Parathyroid adenoma (tissue), 2 donors: ENCODE data around the gene LASP1.

Experiments
- H2AFZ ChIP-seq: fragments of 300-600 bp; sonication (generic); one replicate; pipeline ENCODE4 v1.7.0; 2017; ENCODE audit warnings: antibody characterized with exemption, mild to moderate bottlenecking
- H3K27ac ChIP-seq: fragments of 300-600 bp; sonication (generic); one replicate; pipeline ENCODE4 v1.7.0; 2017
- H3K27me3 ChIP-seq: fragments of 300-600 bp; sonication (generic); one replicate; pipeline ENCODE4 v1.7.0; 2017; ENCODE audit warnings: low read length; ENCODE audit not compliant: control insufficient read depth, insufficient read depth
- H3K36me3 ChIP-seq: fragments of 300-600 bp; sonication (generic); one replicate; pipeline ENCODE4 v1.7.0; 2017; ENCODE audit warnings: low read length; ENCODE audit not compliant: control insufficient read depth, insufficient read depth
- H3K4me1 ChIP-seq: fragments of 300-600 bp; sonication (generic); one replicate; pipeline ENCODE4 v1.7.0; 2017; ENCODE audit warnings: control low read depth
- H3K4me2 ChIP-seq: fragments of 300-600 bp; sonication (generic); one replicate; pipeline ENCODE4 v1.7.0; 2017; ENCODE audit warnings: low read length
- H3K4me3 ChIP-seq: fragments of 300-600 bp; sonication (generic); one replicate; pipeline ENCODE4 v1.7.0; 2017; ENCODE audit warnings: low read depth, low read length
- H3K79me2 ChIP-seq: fragments of 300-600 bp; sonication (generic); one replicate; pipeline ENCODE4 v1.7.0; 2017; ENCODE audit warnings: control low read depth
- H3K9ac ChIP-seq: fragments of 300-600 bp; sonication (generic); one replicate; pipeline ENCODE4 v1.7.0; 2017; ENCODE audit warnings: mild to moderate bottlenecking
- H3K9me3 ChIP-seq: fragments of 300-600 bp; sonication (generic); one replicate; pipeline ENCODE4 v1.7.0; 2017; ENCODE audit warnings: low read length; ENCODE audit not compliant: control insufficient read depth
- TF ChIP-seq, protein P1 (sequence below): fragments of 300-600 bp; sonication (generic); IDR thresholded peaks from one replicate; pipeline ENCODE4 v1.7.0; 2017; ENCODE audit warnings: antibody characterized with exemption, mild to moderate bottlenecking
- donor health status: primary hyperparathyroidism.

The LASP1 gene

DNA sequence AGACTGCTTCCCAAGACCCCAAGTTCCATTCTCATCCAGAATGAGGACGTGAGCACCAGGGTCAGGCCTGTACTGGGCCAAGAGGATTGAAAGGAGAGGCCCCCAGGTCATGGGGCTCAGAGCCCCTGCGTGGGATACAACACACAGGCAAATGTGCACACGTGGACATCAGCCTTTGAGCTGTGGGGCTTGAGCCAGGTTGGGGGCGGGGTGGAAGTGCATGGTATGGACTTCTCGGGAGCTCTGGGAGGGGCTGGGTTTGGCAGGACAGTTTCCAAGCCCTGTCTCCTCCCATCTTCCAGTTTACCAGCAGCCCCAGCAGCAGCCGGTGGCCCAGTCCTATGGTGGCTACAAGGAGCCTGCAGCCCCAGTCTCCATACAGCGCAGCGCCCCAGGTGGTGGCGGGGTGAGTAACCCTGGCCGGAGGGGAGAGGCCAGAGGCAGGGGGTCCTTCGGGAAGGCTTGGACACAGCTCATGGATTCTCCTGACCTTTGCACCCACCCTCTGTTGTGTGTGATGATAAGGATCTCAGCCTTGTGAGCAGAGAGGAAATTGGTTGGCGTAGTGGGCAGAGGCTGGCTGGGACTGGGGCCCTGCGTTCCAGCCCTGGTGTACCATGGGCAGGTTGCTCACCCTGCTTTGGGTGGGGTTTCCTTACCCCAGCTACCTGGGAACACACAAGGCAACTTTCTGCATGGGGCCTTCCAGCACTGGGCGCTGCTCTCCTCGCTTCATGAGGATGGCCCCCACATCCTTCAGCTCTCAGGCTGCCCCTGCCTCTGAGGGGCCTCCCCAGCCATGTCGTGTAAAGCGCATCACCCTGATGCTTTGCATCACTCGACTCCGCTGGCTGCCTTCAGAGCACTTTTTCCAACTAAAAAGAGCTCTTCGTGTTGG, 45.1 kb downstream of the LASP1 start:
- Histone ChIP-seq H2AFZ (no peak overlapping the region), H3K27ac (no peak overlapping the region), H3K4me2 (no peak overlapping the region), H3K36me3 (no peaks in the 10 kb centered on the region), H3K4me3 (no peak overlapping the region), H3K9me3 (no peaks in the 10 kb centered on the region), H3K27me3 (no peaks in the 10 kb centered on the region), H3K4me1 (peaks cover 7% of the 10 kb centered on the region), H3K9ac (no peak overlapping the region), H3K79me2 (peaks cover 3% of the 10 kb centered on the region)
- TF ChIP-seq, protein P1, sequence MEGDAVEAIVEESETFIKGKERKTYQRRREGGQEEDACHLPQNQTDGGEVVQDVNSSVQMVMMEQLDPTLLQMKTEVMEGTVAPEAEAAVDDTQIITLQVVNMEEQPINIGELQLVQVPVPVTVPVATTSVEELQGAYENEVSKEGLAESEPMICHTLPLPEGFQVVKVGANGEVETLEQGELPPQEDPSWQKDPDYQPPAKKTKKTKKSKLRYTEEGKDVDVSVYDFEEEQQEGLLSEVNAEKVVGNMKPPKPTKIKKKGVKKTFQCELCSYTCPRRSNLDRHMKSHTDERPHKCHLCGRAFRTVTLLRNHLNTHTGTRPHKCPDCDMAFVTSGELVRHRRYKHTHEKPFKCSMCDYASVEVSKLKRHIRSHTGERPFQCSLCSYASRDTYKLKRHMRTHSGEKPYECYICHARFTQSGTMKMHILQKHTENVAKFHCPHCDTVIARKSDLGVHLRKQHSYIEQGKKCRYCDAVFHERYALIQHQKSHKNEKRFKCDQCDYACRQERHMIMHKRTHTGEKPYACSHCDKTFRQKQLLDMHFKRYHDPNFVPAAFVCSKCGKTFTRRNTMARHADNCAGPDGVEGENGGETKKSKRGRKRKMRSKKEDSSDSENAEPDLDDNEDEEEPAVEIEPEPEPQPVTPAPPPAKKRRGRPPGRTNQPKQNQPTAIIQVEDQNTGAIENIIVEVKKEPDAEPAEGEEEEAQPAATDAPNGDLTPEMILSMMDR: no peak

DNA sequence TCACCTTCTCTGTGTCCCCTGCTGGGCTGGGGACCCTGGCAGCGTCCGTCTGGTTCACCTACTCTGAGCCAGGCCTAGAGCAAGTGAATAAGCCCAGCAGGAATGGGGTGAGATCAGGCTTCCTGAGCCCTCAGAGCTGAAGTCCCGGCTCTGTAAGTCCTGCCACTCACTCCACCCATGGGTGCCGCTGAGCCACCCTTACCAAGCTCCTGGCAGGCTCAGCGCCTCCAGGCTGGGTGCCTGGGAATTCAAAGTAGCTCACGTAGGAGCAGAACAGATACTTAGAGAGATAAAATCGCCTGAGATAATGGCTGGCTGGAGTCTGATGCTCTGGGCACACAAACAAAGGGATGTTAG, 45.8 kb downstream of the LASP1 start:
- H3K4me2 ChIP-seq: no peak overlapping the region
- H2AFZ ChIP-seq: no peak overlapping the region
- H3K27ac ChIP-seq: no peak overlapping the region
- peaks cover 7% of the 10 kb centered on the region for H3K4me1 ChIP-seq
- no peaks in the 10 kb centered on the region for H3K36me3 ChIP-seq
- no peak overlapping the region for H3K9ac ChIP-seq
- no peaks in the 10 kb centered on the region for H3K27me3 ChIP-seq
- TF ChIP-seq, protein P1: no peak
- H3K4me3 ChIP-seq: no peak overlapping the region
- no peaks in the 10 kb centered on the region for H3K9me3 ChIP-seq
- H3K79me2 ChIP-seq: peaks cover 3% of the 10 kb centered on the region

DNA sequence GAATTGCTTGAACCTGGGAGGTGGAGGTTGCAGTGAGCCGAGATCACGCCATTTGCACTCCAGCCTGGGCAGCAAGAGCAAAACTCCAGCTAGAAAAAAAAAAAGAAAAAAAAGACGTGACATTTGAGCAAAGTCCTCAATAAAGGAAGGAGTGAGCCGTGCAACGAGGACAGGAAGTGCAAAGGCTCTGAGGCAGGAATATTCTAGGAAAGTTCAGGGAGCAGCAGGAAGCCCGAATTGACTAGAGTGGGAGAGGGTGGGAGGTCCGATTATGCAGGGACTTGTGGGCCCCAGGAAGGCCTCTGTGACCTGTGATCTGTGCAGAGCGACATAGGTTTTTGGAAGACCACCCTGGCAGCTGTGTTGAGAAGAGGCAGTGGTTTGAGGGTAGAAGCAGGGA, 46.9 kb downstream of the LASP1 start:
- Histone ChIP-seq H3K9me3 (no peaks in the 10 kb centered on the region), H3K4me2 (no peak overlapping the region), H3K4me3 (no peak overlapping the region), H3K27me3 (no peaks in the 10 kb centered on the region), H3K36me3 (no peaks in the 10 kb centered on the region), H2AFZ (no peak overlapping the region), H3K9ac (no peak overlapping the region), H3K27ac (no peak overlapping the region), H3K4me1 (peaks cover 7% of the 10 kb centered on the region), H3K79me2 (no peaks in the 10 kb centered on the region)
- TF ChIP-seq, protein P1: no peak

DNA sequence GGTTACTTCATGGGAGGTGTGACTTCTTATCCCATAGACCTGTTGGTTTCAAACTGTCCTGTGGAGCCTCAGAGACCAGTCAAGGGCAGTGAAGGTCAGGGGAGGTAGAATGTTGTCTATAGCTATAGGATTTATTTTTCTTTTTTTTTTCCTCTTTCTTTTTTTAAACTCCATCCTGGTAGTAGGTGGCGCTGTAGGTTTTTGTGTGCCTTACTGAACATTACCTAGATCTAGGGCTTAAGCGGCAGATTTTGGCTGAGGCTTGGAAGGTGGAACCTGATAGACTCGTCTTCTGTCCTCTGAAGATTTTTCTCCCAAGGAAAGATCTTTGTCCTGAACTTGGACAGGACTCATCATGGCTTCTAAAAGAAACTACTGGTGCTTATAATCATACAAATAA, 47.4 kb downstream of the LASP1 start:
- Histone ChIP-seq H3K4me3 (no peak overlapping the region), H3K4me2 (no peak overlapping the region), H3K9me3 (no peaks in the 10 kb centered on the region), H3K36me3 (no peaks in the 10 kb centered on the region), H3K9ac (no peak overlapping the region), H3K27me3 (no peaks in the 10 kb centered on the region), H3K4me1 (peaks cover 7% of the 10 kb centered on the region), H2AFZ (no peak overlapping the region), H3K27ac (no peak overlapping the region), H3K79me2 (no peaks in the 10 kb centered on the region)
- TF ChIP-seq, protein P1: no peak
